ENCODE data around the gene PAGR1.
A peak's percentile ranks its signal among the peaks of the same experiment; 100 is the strongest.
"Not testable (repeated sequence)": the region's sequence is repeated elsewhere in the genome, so short reads cannot be mapped to it uniquely, and the experiment has no call there.

The PAGR1 gene

DNA sequence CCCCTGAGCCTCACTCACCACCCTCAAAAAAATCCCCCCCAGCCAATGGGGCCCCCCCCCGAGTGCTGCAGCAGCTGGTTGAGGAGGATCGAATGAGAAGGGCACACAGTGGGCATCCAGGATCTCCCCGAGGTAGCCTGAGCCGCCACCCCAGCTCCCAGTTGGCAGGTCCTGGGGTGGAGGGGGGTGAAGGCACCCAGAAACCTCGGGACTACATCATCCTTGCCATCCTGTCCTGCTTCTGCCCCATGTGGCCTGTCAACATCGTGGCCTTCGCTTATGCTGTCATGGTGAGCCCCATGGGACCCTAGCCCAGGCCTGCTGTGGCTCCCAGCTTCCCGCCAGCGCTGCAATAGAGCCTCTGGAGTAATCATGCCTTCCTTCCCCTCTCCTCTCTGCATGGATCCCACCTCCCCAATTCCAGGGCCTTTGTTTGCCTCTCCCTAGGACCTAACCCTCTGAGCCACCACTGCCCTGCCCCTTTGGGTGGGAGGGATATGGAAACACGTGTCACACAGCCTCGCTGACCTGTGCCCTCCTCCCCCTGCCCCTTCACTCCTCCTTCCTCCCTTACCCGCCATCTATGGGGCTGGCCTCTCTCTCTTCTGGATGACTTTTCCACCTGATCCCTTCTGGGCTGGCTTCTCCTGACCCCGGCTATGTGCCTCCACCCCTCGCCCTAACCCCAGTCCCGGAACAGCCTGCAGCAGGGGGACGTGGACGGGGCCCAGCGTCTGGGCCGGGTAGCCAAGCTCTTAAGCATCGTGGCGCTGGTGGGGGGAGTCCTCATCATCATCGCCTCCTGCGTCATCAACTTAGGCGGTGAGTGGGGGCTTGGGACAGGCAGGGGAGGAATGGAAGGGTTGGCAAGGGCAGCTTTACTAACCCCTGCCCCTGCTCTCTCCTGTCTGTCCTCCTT, 2.0 kb upstream of the PAGR1 start:
- DNase-seq: no peak

DNA sequence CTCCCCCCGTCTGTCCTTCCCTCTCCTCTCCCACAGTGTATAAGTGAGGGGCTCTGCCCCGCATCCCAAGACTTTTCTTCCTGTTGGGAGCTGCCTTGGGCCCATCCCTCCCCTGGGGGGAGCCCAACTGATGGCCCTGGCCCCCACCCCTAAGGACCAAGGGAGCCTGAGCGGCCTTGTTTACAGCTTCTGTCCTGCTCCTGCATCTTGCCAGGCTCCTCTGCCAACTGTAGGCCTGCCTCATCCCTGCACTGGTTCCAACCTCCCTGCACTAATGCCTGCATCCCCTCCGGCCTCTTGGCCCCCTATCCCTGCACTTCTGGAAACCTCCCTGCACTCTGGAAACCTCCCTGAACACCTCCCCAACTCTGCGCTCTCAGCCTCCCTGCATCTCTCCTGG, 1.4 kb upstream of the PAGR1 start:
- DNase-seq: no peak

GRCh38 chr16:29815032-29815721, 775 bp upstream of the PAGR1 start:
- DNase-seq: no peak

GRCh38 chr16:29816694-29817441, 916 bp downstream of the PAGR1 start:
- peak; percentile 35 to 58 for DNase-seq

DNA sequence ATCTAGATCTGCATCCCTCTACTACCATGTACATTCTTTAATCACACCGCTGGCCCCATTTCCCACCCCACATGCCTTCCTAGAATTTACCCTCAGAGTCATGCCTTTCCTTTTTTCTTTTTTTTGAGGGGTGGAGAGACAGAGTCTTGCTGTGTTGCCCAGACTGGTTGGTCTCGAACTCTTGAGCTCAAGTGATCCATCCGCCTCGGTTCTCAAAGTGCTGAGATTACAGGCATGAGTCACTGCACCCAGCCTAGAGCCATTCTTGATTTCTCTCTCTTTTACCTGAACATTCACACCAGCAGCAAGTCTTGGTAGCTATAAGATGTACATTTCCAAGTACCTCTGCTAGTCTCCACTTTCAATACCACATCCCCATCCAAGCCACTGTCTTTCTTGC, 2.1 kb downstream of the PAGR1 start:
- DNase-seq: no peak

DNA sequence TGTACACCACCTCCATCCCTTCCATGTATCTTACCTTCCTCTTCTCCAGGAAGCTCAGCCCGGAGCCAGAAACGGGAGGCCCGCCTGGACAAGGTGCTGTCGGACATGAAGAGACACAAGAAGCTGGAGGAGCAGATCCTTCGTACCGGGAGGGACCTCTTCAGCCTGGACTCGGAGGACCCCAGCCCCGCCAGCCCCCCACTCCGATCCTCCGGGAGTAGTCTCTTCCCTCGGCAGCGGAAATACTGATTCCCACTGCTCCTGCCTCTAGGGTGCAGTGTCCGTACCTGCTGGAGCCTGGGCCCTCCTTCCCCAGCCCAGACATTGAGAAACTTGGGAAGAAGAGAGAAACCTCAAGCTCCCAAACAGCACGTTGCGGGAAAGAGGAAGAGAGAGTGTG, 3.6 kb downstream of the PAGR1 start:
- no peak for DNase-seq

- peak; percentile 76 to 79 for DNase-seq
These were observed 4.3 kb downstream of the PAGR1 start, which contains the start of gene MVP for GRCh38 chr16:29820271-29820701. Gene MVP (plus strand): TSS chr16:29820462. CDS start chr16:29830550, 10,088 bp downstream.

DNA sequence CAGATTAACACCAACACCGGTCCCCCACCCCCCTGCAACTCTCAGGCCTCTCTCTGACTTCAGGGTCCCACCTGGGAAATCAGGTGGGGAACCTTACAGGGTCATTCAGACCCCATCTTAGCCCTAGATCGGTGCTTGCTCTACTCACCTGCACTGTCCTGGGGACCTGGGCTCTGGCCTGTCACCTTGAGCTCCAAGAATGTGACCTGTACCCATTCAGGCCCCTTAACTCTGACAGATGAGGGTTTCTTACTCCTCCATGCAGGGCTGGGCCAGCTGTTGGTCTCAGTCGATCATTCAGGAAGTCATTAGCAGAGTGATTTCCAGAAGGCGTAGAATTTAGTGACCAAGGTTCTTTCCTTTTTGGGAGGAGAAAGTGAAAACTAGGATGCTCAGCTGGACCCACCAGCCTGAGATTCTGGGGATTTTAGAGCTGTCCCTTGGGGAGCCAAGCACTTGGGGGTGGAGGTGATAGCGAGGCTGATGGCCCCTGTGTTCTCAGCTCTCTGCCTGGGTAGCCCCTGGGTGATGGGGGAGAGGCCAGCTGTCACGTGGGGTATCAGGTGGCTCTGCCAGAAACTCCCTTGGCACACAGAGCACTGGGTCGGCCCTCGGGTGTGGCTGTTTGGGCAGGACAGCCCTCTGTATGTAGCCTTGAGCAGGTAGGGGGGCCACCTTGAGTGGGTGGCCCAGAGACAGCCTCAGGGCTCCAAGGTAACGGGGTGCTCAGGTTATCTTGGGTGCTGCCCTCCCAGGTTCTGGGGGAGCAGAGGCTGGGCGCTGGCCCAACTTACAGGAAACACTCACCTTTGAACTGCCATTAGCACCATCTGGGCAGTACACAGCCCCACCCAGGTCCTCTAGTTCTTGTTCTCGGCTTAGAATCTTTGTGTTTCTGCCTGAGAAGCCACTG, 5.0 kb downstream of the PAGR1 start:
- DNase-seq: peak; percentile 70 to 77

DNA sequence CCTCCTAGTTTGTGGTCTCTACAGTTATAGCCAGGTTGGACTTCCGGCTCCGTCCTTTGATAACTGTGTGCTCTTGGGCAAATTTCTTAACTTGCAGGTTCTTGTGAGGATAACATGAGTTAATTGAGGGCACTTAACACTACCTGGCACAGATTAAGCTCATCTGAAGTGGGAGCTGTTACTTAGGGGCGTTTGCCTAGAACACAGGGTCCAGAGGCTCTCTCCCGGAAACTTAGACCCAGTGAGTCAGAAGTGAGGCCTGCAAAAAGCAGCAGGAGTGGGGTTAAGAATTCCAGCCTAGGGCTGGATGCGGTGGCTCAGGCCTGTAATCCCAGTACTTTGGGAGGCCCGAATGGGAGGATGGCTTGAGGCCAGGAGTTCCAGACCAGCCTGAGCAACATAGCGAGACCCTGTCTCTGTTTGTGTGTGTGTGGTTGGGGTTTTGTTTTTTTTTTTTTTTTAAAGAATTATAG, 5.7 kb downstream of the PAGR1 start:
- DNase-seq: no peak

GRCh38 chr16:29824589-29825144, 8.7 kb downstream of the PAGR1 start:
- DNase-seq: no peak

DNA sequence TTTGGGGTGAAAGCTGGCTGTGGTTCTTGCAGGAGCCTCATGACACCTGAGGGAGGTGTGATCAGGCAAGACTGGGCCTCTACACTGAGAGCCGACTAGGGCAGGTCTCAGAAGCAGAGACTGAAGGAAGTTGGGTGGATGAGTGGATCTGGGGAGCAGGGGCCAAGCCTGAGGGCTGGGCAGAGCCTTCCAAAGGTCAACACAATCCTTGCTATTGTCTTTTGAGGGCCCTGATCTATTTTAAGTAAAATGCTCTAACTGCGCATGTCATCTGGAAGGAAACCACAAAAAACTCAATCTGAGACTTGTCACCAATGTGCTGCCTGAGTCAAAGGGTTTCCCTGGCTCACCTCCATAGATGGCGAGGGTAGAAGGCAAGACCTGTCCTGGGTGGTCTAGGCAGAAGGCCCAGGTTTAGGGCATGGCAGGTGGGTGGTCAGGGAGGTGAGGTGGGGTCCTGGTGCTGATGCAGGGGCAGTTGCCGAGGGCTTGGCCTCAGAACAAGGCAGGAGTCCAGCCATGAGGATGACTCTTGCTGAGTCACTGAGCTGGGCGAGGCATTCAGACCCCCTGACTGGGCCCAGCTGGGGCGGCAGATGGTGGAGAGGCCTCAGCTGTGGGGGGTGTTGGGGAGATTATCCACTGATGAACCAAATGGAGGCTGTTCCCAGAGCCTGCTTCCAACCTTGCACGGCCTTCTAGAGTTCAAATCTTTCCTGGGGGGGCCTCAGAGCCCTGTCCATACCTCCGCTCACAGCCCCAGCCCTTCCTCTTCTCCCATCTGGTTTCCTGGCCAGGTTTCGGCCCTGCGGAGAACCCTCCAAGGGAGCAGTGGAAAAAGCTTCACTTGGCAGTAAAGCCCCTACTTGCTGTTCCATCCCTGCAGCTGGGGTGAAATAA, 9.4 kb downstream of the PAGR1 start:
- DNase-seq: peak in 1 of 2 donors; percentile 43

GRCh38 chr16:29826342-29826695, 10.4 kb downstream of the PAGR1 start:
- no peak for DNase-seq

GRCh38 chr16:29830774-29831173, 14.8 kb downstream of the PAGR1 start:
- no peak for DNase-seq

- no peak for DNase-seq
These were observed 15.5 kb downstream of the PAGR1 start for GRCh38 chr16:29831490-29831889.

DNA sequence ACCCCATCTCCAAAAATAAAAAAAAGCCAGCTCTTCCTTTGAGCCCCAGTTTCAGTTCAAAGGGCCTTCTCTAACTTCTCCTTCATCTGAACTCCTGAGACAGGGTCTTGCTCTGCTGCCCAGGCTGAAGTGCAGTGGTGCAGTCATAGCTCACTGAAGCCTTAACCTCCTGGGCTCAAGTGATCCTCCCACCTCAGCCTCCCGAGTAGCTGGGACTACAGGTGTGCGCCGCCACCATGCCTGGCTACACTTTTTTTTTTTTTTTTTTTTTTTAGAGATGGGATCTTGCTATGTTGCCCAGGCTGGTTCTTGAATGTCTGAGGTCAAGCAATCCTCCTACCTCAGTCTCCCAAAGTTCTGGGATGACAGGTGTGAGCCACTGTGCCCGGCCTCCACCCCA, 17.3 kb downstream of the PAGR1 start:
- DNase-seq: not testable (repeated sequence)

GRCh38 chr16:29834079-29834478, 18.1 kb downstream of the PAGR1 start:
- DNase-seq: no peak

DNA sequence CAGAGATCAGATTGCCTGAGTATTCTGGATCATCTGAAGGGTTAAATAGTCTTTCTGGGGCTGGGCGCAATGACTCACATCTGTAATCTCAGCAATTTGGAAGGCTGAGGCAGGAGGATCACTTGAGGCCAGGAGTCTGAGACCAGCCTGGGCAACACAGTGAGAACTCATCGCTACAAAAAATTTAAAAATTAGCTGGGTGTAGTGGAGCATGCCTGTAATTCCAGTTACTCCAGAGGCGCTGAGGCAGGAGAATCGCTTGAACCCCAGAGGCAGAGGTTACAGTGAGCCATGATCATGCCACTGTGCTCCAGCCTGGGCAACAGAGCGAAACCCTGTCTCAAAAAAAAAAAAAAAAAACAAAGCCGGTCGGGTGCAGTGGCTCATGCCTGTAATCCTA, 20.0 kb downstream of the PAGR1 start:
- DNase-seq: no peak

DNA sequence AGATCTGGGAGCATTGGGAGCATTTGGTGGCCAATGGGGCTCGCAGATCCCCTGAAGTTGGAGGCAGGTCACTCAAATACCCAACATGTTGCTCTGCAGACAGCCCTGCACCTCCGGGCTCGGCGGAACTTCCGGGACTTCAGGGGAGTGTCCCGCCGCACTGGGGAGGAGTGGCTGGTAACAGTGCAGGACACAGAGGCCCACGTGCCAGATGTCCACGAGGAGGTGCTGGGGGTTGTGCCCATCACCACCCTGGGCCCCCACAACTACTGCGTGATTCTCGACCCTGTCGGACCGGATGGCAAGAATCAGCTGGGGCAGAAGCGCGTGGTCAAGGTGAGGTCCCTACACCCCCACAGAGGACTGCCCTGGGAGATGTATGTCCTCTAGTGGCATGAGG, 20.7 kb downstream of the PAGR1 start:
- no peak for DNase-seq

DNA sequence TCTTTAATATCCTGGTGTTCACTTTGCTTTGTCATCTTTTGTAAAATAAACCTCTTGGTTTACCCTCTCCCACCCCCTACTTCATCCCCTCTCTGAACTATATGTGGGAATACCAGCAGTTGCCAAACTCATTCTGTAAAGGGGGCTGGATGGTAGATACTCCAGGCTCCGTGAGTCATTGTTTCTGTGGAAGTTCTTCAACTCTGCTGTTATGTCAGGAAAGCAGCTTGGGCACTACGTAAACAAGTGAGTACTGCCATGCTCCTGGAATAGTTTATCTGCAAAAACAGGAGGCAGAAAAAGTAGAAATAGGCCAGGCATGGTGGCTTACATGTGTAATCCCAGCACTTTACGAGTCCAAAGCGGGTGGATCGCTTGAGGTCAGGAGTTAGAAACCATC, 21.9 kb downstream of the PAGR1 start:
- no peak for DNase-seq

- DNase-seq: no peak
These were observed 23.9 kb downstream of the PAGR1 start for GRCh38 chr16:29839822-29840221.

GRCh38 chr16:29840240-29840639, 24.3 kb downstream of the PAGR1 start:
- DNase-seq: no peak

Data from CD4-positive, alpha-beta T cell treated with Interferon alpha-2 for 1 hour (primary cell).